Pancreas (tissue), 10 donors: ENCODE results near the gene FRMD4A. TPM values are rescaled to one million over a fixed set of nuclear protein-coding genes. Genes with fewer than 3 reads are reported as not detected.

ENCODE experiments used
- ATAC-seq, 4 donors: fragments of 200-7000 bp; cut with Tn5 transposase; one replicate each; pipeline versions ENCODE4 v1.8.0 to v1.9.1; 2020; ENCODE audit warnings: mild to moderate bottlenecking in 4 of 4, moderate library complexity in 4 of 4
- DNase-seq, 6 donors: peaks; one replicate each; pipeline ENCODE4 v3.0.0-alpha.2; 2020
- FAIRE-seq: peaks from 2 replicates; lab custom pipeline; 2012; peaks lifted over from hg19 to GRCh38; lab: Jason Lieb, UNC
- H3K27ac ChIP-seq, 4 donors: fragments of 200-600 bp; sonication (generic); 1 replicate in 3 of 4; 2 replicates in 1 of 4; pipeline versions ENCODE4 v1.5.0 to v1.8.0; 2020
- H3K27me3 ChIP-seq, 4 donors: fragments of 200-600 bp; one replicate each; pipeline ENCODE4 v1.8.0; 2021
- H3K36me3 ChIP-seq, 3 donors: fragments of 200-600 bp; sonication (generic) in 1 of 3; one replicate each; pipeline versions ENCODE4 v1.5.0 to v1.8.0; 2020 to 2021
- H3K4me1 ChIP-seq, 3 donors: fragments of 200-600 bp; one replicate each; pipeline ENCODE4 v1.8.0; 2021
- H3K4me3 ChIP-seq, 4 donors: fragments of 200-600 bp; sonication (generic) in 2 of 4; one replicate each; pipeline versions ENCODE4 v1.5.0 to v1.8.0; 2020 to 2021
- H3K9me3 ChIP-seq, 4 donors: fragments of 200-600 bp; one replicate each; pipeline ENCODE4 v1.8.0; 2021
- WGBS, 2 donors: extraction: QIAGEN DNeasy Blood & Tissue Kit; methylation state at CpG; one replicate each; pipeline ENCODE4 v1.1.7; 2013; 5-methylcytosine and 5-hydroxymethylcytosine counted together
- intact Hi-C, 3 donors: fragments of 100-400 bp; cut with DNase I; formaldehyde crosslinking; loops; one replicate each; pipeline versions ENCODE4 v1.11.1 to v1.14.2; 2022
- polyA plus RNA-seq, 2 donors: library from polyadenylated mRNA; stranded (reverse); fragments of 200-250 nt; gene quantifications; one replicate each; pipeline ENCODE4 v1.2.3, GENCODE V29; 2013
- total RNA-seq, 6 donors: library from RNA; stranded (reverse); fragmentation: NEBNext Ultra II Directional in 4 of 6; extraction: Animal tissue kit (Norgen Biotek cat#: 25700) in 4 of 6; gene quantifications; one replicate each; pipeline versions ENCODE4 v1.2.1 to v1.2.4, GENCODE V29; 2021 to 2023
- TF ChIP-seq, protein P1 (sequence below), 4 donors: fragments of 200-600 bp; sonication (generic) in 3 of 4; IDR thresholded peaks; one replicate each; pipeline versions ENCODE4 v1.5.0 to v1.8.0; 2021; ENCODE audit warnings: antibody characterized with exemption in 4 of 4
- donor health status: healthy with polysubstance abuse.
- donor health status: DM: no; HTN: no; CAD: no; lungs with moderate emphysema.
- donor health status: DM: no; HTN: no; CAD: no.
- donor health status: control.
- donor health status: control.
- donor health status: Bipolar disorder and iron deficiency.
- donor health status: DM: yes; HTN: yes; CAD: no.
- donor health status: DM: no; HTN: no; CAD: no.
- donor health status: DM: no; HTN: no; CAD: no.
- donor health status: DM: yes; HTN: yes; CAD: no.

FRMD4A gene
- total and polyA plus RNA-seq, 8 donors, result 13.5 to 27.5 (median 18.7) TPM

DNA sequence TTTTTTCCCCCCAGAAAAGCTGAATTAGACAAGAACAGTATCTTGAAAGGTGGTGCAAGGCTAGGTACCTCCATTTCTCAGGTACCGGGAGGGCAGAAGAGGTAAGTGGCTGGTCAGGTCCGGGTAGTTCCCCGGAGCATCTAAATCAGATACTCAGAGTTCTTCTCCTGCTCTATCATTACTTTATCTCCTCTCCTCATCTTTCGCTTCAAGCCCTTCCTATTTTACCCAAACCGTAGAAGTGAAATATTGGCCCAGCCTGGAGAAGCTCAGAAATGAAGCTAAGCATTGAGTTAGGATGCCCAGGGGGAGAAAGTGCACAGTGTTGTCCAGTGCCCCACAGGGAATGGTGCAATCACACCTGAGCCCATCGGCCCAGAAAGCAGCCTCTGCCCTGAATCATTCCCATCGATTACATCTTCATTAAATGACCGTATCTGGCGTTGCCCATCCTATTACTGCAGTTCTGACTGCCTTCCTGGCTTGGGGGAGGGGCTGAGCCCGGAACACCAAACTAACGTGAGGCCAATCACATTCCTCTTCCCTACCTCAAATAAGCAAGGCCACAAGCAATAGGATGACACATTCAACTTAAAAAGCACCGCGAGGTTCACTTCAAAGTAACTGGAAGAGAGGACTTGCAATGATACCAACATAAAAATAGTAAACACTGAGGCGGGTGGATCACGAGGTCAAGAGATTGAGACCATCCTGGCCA is 627.5 kb downstream of the FRMD4A start:
- peak overlapping the region in 1 of 4 donors; percentile 6 for H3K4me3 ChIP-seq
- no peak overlapping the region for H3K27ac ChIP-seq
- H3K27me3 ChIP-seq, result no peaks in the 10 kb centered on the region
- ATAC-seq, result no peak
- intact Hi-C loops, result loop anchor here in 1 of 3 donors (10.0 kb wide), 1 partner anchor 72 kb away; no protein-coding TSS in a partner anchor
- no peak for FAIRE-seq
- peaks cover 0 to 15% (median 4%) of the 10 kb centered on the region in 3 donors for H3K4me1 ChIP-seq
- H3K9me3 ChIP-seq, result no peaks in the 10 kb centered on the region
- 62 to 66% methylated on average over 15 of the region's 15 CpGs for WGBS, 2 donors
- TF ChIP-seq, protein P1, sequence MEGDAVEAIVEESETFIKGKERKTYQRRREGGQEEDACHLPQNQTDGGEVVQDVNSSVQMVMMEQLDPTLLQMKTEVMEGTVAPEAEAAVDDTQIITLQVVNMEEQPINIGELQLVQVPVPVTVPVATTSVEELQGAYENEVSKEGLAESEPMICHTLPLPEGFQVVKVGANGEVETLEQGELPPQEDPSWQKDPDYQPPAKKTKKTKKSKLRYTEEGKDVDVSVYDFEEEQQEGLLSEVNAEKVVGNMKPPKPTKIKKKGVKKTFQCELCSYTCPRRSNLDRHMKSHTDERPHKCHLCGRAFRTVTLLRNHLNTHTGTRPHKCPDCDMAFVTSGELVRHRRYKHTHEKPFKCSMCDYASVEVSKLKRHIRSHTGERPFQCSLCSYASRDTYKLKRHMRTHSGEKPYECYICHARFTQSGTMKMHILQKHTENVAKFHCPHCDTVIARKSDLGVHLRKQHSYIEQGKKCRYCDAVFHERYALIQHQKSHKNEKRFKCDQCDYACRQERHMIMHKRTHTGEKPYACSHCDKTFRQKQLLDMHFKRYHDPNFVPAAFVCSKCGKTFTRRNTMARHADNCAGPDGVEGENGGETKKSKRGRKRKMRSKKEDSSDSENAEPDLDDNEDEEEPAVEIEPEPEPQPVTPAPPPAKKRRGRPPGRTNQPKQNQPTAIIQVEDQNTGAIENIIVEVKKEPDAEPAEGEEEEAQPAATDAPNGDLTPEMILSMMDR (IDR thresholded peaks at IDR 0.05), result no peak
- peaks cover 0 to 20% (median 0%) of the 10 kb centered on the region in 3 donors for H3K36me3 ChIP-seq
- no peak for DNase-seq

DNA sequence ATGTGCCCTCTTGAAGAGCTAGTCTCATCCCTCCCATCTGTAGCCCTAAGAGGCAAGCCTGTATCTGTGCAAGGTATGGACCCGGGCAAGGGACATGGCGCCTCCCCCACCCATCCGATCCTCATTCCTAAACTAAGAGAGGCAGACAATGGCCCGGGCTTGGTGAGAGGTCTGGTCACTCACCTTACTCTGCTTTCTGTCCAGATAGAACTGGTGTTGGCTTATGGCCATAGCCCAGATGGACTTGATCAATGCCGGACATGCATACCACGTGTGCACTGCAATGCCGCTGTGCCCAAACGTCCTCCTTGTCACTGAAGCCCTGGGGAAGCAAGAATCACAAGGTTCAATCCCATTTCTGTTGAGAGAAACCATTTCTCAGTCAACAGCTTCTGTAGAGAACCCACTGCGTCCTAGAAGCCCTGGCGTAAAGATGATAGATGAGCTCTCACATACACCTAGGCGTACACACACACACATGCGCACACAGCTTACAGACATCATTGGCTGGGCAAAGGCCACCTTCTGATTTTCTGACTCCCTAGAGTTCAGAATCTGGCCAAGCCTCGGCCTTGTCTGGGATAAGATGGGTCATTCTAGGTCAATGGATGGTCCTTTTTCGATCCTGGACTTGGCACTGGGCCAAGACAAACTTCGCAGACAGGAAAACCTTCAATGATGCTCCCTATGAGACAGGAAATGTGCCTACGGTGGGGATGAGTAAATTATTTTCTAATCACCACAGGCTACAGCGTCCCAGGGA is 629.4 kb downstream of the FRMD4A start:
- no peak for DNase-seq
- H3K27me3 ChIP-seq, result no peaks in the 10 kb centered on the region
- H3K4me1 ChIP-seq, result peaks cover 0 to 15% (median 0%) of the 10 kb centered on the region in 3 donors
- H3K9me3 ChIP-seq, result no peaks in the 10 kb centered on the region
- H3K27ac ChIP-seq, result no peak overlapping the region
- no peak overlapping the region for H3K4me3 ChIP-seq
- TF ChIP-seq, protein P1 (IDR thresholded peaks at IDR 0.05), result no peak
- WGBS, 2 donors, result 71 to 74% methylated on average over 17 of the region's 17 CpGs
- no peak for FAIRE-seq
- intact Hi-C loops, result loop anchor here in 1 of 3 donors (10.0 kb wide), 1 partner anchor 73 kb away; no protein-coding TSS in a partner anchor
- H3K36me3 ChIP-seq, result peaks cover 0 to 23% (median 0%) of the 10 kb centered on the region in 3 donors
- ATAC-seq, result no peak

DNA sequence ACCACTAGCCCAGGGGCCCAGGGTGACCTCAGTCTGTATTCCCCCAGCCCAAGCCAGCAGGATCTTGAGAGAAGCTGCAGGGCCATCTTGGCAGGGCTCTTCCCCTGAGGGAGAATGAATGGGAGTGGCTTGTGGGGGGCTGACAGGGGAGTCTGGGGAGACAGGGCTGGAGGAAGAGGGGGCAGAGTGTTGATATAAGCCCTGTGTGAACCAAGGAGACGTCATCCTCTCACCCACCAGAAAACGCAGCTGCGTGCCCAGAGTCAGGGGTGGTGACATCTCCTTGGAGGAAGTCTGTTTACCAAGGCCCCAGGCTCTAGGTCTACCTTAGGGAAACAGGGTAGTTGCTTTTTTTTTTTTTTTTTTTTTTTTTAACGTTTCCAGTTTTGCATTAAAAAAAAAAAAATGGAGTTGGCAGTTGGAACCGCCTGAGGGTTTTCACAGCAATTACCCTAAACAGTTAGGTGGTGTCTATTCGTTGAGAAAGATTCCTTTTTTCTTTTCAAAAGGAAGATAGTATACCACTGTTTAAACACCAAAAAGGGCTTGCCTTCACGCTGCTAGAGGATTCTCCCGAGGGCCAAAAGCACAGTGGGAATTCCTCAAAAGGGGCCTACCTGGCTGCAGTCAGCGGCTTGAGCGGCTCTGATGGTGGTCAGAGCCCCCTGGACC is 630.1 kb downstream of the FRMD4A start:
- FAIRE-seq, result no peak
- no peak for ATAC-seq
- Histone ChIP-seq H3K9me3 (no peaks in the 10 kb centered on the region), H3K36me3 (peaks cover 0 to 29% (median 0%) of the 10 kb centered on the region in 3 donors), H3K27me3 (no peaks in the 10 kb centered on the region), H3K4me3 (no peak overlapping the region), H3K4me1 (peaks cover 0 to 10% (median 0%) of the 10 kb centered on the region in 3 donors), H3K27ac (no peak overlapping the region)
- WGBS, 2 donors, result 79 to 83% methylated on average over 10 of the region's 10 CpGs
- no peak for DNase-seq
- TF ChIP-seq, protein P1 (IDR thresholded peaks at IDR 0.05), result no peak
- intact Hi-C loops, result loop anchor here in 1 of 3 donors (10.0 kb wide), 1 partner anchor 74 kb away; no protein-coding TSS in a partner anchor

DNA sequence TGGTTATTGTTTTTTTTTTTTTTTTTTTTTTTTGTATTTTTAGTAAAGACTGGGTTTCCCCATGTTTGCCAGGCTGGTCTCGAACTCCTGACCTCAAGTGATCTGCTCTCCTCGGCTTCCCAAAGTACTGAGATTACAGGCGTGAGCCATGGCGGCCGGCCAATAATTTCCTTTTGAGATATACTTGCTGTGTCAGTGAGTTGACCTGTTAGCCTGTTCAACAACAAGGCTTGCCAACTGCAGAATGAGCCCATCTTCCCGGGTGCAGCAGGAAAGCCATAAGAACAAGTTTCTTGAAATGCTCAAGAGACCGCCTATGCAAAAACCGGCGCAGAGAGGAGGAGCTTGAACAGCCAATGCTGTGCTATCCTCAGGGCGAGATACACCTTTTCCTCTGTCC is 631.5 kb downstream of the FRMD4A start:
- Histone ChIP-seq H3K36me3 (peaks cover 0 to 31% (median 0%) of the 10 kb centered on the region in 3 donors), H3K4me1 (no peaks in the 10 kb centered on the region), H3K9me3 (no peaks in the 10 kb centered on the region), H3K27ac (no peak overlapping the region), H3K4me3 (no peak overlapping the region), H3K27me3 (no peaks in the 10 kb centered on the region)
- 56 to 58% methylated on average over 10 of the region's 10 CpGs for WGBS, 2 donors
- FAIRE-seq, result no peak
- intact Hi-C loops, result no loop called here
- TF ChIP-seq, protein P1 (IDR thresholded peaks at IDR 0.05), result no peak
- ATAC-seq, result peak in 1 of 4 donors; percentile 23
- DNase-seq, result peak in 1 of 6 donors; percentile 40
